ENCODE data around the gene GREB1.

Gene GREB1

DNA sequence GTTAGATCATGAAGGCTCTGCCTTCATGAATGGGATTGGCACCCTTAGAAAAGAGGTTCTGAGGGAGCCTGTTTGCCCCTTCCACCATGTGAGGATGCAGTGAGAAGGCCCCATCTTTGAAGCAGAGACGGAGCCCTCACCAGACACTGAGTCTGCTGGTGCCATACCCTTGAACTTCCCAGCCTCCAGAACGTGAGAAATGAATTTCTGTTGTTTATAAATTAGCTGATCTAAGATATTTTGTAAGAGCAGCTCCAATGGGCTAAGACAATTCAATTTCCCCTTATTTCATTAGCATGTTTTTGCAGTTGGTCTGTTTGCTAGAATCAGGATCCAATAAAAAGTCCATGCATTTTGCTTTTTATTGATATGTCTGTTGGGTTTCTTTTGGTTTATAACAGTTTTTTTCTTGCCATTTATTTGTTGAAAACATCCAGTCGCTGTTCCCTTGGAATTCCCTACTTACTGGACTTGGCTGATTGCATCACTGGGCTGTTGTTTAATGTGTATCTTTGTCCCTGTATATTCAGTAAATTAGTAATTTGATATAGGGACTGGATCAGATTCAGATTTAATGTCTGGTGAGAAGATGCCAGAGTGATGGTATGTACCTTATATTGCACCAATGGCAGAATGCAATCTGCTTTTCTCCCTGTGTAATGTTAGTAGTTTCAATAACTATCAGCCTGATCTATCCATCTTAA lies 24.0 kb upstream of the GREB1 start:
- no peak for DNase-seq (ENCODE audit: low read depth)

GRCh38 chr2:11512431-11512830 lies 21.4 kb upstream of the GREB1 start:
- no peak for DNase-seq (ENCODE audit: low read depth)

- DNase-seq (ENCODE audit: low read depth), result no peak
These were observed 20.5 kb upstream of the GREB1 start for GRCh38 chr2:11513319-11513718.

GRCh38 chr2:11514081-11514730 lies 19.6 kb upstream of the GREB1 start:
- DNase-seq (ENCODE audit: low read depth), result no peak

DNA sequence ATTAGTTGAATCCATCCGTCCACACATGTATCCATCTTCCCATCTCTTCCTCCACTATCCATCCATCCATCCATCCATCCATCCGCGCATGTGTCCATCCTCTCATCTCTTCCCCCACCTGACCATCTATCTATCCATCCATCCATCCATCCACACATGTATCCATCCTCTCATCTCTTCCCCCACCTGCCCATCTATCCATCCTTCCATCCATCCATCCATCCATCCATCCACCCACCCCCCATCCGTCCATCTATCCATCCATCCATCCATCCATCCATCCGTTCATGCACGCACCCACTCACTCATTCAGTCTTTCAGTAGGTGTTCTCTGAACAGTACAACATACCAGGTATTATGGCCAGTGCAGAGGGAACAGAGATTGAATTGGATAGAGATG lies 18.9 kb upstream of the GREB1 start:
- DNase-seq (ENCODE audit: low read depth), result no peak

GRCh38 chr2:11515490-11515981 lies 18.3 kb upstream of the GREB1 start:
- no peak for DNase-seq (ENCODE audit: low read depth)

GRCh38 chr2:11516984-11517648 lies 16.7 kb upstream of the GREB1 start:
- DNase-seq (ENCODE audit: low read depth), result no peak

DNA sequence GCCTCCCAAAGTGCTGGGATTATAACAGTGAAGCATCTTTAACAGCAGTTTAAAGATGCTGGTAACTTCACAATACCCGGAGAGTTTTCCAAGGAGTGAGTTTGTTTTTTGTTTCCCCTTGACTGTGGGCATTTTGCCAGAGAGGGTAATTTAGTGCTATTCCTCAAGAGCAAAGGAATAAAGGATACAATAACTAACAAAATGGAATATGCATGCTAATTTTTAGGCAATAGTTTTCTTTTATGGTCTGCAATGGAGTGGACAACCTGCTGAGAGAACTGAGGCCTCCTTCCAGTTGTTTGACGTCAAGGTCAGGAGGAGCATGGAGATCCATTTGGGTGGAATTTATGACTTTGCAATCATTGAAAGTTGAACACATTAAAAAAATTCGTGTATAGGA lies 15.9 kb upstream of the GREB1 start:
- DNase-seq (ENCODE audit: low read depth), result no peak

- no peak for DNase-seq (ENCODE audit: low read depth)
These were observed 13.7 kb upstream of the GREB1 start for GRCh38 chr2:11520092-11520693.

GRCh38 chr2:11521775-11522174 lies 12.1 kb upstream of the GREB1 start:
- DNase-seq (ENCODE audit: low read depth), result no peak

GRCh38 chr2:11524470-11524869 lies 9.4 kb upstream of the GREB1 start:
- no peak for DNase-seq (ENCODE audit: low read depth)

GRCh38 chr2:11525762-11526161 lies 8.1 kb upstream of the GREB1 start:
- DNase-seq (ENCODE audit: low read depth), result no peak

- no peak for DNase-seq (ENCODE audit: low read depth)
These were observed 6.8 kb upstream of the GREB1 start for GRCh38 chr2:11527001-11527400.

DNA sequence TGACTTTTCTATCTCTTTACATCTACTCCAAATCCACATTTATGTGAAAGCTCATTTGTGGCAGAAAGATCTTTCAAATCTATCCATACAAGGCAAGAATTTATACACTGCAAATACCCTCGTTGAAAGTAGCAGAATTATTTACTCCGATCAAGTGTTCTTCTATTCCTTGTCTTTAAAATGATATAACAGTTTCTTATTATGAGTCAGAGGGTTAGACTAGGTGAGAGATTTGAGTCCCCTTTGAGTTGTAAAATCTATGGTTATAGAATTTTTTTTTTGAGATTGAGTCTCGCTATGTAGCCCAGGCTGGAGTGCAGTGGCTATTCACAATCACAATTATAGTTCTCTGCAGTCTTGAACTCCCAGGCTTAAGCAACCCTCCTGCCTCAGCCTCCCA lies 5.6 kb upstream of the GREB1 start:
- DNase-seq (ENCODE audit: low read depth), result no peak

DNA sequence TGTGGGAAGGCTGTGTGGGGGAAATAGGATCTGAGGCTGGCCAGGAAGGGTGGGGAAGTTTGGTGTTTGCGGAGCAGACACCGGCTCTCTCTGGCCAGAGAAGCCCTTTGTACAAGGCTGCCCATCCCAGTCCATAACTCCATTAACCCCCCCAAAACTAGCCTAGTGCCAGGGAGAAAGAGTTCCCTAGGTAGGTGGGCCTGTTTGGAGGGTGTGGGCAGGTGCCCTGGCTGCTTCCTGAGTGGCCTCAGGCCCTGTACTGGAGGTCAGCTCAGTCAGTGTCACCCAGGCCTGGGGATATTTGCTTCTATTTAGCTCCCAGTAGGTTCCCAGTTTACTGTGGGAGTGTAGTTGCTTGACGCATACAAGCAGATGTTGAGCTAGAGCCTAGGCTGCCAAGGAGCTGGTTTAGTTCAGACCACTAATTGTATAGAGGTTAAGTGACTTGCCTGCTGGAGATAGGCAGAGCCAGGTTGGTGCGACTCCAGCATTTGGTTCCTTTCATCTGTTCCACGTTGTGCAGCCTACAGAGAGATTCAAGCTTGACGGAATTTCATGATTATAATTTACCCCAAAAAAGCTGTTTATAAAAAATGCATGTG lies 2.9 kb upstream of the GREB1 start:
- DNase-seq (ENCODE audit: low read depth), result no peak

GRCh38 chr2:11532416-11533055 lies 1.3 kb upstream of the GREB1 start:
- no peak for DNase-seq (ENCODE audit: low read depth)

GRCh38 chr2:11534071-11534745 lies 363 bp downstream of the GREB1 start:
- no peak for DNase-seq (ENCODE audit: low read depth)

GRCh38 chr2:11534746-11535484 lies 1.1 kb downstream of the GREB1 start:
- DNase-seq (ENCODE audit: low read depth), result no peak

DNA sequence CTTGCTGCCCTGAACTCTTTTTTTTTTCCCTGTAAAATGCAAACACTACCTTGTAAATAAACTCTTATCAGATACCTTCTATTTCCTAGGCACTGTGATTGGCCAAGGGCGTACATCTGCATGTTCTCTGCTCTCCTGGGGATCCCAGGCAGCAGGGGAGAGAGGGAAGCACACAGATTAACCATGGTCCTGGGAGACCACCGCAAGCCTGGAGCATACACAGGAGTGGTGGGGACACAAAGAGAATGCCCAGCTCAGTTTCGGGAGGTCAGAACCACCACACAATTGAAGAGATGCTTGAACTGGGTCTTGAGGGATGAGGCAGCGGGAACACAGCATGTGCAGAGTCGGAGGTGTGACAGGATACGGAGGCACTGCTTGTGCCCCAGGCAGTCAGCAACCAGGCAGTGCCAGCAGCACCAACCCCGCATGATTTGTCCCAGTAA lies 2.1 kb downstream of the GREB1 start:
- DNase-seq (ENCODE audit: low read depth), result no peak

DNA sequence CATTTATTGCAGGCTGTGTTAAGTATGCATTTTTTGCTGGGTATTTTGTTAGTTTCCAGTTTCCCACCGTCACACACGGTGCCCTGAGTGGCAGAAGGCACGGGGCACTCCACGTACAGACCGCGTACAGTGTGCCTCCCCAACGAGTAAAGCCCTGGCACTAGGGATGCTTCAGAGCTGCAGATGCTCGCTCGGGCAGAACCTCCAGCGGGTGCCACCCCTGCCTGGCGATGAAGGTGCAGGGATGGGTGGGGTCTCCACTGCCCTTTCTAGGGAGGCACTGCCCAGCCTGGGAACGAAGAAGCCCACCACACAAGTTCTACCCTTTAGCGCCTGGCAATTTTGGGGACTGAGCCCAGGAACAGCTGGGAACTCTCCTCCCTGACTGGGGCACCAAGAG lies 4.1 kb downstream of the GREB1 start:
- no peak for DNase-seq (ENCODE audit: low read depth)
